GM12892 (cell line): ENCODE results near the gene HS3ST4.
"Not testable (repeated sequence)": the region's sequence is repeated elsewhere in the genome, so short reads cannot be mapped to it uniquely, and the experiment has no call there.

Experiments
- POLR2A ChIP-seq: IDR thresholded peaks from 2 replicates; pipeline ENCODE4 v1.6.1; 2011; ENCODE audit warnings: low read depth, low read length, control low read depth
- TAF1 ChIP-seq: IDR thresholded peaks from 2 replicates; pipeline ENCODE4 v1.6.1; 2011; ENCODE audit warnings: low read depth, mild to moderate bottlenecking, control low read depth, low read length, borderline replicate concordance

- not testable (repeated sequence) for TF ChIP-seq POLR2A, TAF1
Observed at GRCh38 chr16:26032661-26033060, 340.9 kb downstream of the HS3ST4 start.
